HG03175 (cell line): ENCODE data around the gene SH3GL3.
A peak's percentile ranks its signal among the peaks of the same experiment; 100 is the strongest.

ENCODE experiments used
- ATAC-seq: cut with Tn5 transposase; IDR thresholded peaks from one replicate; pipeline ENCODE4 v1.9.1; 2021; ENCODE audit warnings: mild to moderate bottlenecking, moderate library complexity; ENCODE audit not compliant: unreplicated experiment

The SH3GL3 gene

DNA sequence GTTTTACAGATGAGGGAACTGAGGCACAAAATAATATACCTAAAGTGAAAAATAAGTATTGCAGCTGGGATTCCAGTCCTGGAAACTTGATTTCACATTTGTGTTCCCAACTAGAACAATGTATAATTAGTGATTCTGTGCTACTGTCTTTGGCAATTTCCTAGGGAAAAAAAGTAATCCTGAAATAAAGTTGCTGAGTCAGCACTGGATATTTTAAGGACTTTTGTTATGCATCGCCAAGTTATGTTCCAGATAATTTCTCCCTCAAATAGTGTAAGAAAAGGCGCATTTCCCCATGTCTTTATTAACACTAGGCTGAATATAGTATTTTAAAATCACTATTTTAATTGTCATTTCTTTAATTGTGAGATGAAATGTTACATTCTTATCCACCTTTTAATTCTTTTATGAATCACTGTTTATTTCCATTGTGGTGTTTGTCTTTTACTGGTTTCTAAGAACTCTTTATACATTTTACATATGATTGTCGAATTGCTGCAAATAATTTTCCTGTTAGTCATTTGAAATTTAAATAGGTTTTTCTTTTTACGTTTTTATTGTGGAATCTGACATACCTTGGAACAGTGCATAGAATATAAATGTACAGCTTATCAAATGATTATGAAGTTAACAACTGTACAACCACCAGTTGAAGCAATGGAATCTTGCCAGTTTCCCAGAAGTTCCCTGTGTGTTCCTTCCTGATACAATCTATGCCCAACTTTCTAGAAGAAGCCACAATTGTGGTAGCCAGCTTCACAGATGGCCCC is 56.6 kb downstream of the SH3GL3 start:
- ATAC-seq = no peak

DNA sequence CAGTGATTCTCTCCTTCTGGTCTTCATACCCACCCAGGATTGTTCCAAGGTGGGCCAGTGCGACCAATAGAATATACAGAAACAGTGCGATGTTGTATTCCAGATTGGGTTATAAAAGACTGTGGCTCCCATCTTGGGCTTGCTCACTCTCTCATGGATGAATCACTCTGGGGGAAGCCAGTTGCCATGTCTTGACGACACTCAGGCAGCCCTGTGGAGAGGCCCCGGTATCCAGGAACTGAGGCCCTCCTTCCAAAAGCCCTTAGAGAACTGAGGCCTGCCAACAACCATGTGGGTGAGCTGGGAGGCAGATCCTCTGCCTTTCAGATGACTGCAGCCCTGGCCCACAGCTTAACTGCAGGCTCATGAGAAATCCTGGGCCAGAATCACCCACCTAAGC is 57.2 kb downstream of the SH3GL3 start:
- no peak for ATAC-seq

DNA sequence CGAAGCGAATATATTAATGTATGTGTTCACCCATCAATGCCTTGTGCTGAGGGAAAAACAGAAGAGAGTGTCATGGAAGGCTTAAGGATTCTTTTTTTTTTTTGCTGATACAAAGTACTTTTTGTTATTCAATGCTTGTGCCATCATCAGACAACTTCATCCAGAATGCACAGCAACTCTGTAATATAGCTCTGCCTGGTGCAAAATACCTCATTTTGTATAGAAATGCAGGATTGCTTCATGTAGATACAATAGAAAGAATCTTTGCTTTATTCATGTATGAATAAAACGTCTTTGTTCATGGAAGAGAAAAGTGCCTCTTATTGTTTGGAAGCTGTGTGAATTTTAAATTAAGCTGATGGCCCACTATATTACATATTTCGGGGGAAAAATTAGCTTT is 62.9 kb downstream of the SH3GL3 start:
- ATAC-seq = no peak

DNA sequence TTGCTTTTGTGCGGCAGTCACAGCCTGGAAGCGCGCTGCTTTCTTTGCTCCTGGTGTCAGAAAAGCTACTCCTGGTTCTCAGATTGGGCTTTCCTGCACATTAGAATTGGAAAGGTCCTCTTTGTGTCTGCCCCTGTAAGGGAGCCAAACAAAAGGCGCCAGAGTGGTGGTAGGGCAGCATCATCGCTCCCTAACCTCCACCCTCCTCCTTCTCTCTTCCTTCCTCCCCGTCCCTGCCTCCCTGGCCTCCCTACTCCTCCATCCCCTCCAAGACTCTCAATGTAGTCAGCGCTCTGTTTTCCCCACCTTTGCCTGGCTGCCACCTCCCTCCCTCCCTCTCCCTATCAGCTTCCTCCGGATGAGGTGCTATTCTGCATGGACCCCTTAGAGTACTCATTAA is 65.3 kb downstream of the SH3GL3 start:
- no peak for ATAC-seq

DNA sequence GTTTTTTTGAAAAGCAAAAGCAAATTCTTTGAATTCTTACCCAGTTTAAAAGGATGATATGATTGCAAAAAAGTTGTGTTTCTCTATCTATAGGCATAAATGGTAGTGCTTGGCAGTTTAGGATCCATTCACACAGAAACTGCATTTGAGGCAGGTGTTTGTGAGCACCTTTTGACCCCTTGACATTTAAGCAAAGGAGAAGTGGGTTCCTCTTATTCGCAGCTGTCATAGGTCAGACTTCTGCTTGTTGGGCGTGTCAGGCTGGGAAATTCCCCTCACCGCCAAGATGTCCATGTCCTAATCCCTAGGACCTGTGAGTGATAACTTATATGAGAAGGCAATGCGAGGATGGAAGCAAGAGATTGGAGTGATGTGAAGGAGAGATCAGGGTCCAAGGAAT is 67.4 kb downstream of the SH3GL3 start:
- no peak for ATAC-seq

DNA sequence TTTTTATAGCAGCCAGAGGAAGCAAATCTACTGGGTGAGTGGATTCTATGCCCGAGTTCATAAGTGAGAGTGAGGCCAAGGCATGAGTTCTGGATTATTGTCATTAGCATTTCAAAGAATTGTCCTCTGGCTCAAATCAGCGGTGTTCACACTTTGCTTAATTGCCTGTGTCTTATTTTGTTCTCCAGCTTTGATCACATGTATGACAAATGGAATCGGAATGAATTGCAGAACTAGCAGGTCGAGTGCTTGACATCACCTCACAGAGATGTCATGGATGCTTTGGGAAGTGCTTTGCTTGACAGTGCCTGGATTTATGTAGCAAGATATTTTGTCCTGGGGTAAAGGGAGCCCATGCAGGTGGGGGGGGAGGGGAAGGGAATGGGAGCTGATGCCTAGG is 68.0 kb downstream of the SH3GL3 start:
- no peak for ATAC-seq

DNA sequence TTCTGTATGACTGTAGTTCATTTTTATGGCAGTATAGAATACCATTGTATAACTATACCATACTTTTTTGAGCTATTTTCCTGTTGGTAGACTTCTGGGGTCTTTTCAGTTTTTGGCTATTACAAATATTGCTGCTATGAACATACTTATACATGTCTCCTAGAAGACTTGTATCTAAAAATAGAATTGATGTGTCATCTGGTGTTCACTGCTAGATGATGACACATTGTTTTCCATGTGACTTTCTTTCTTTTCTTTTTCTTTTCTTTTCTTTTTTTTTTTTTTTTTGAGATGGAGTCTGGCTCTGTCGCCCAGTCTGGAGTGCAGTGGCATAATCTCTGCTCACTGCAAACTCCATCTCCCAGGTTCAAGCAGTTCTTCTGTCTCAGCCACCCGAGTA is 69.8 kb downstream of the SH3GL3 start:
- ATAC-seq = no peak

DNA sequence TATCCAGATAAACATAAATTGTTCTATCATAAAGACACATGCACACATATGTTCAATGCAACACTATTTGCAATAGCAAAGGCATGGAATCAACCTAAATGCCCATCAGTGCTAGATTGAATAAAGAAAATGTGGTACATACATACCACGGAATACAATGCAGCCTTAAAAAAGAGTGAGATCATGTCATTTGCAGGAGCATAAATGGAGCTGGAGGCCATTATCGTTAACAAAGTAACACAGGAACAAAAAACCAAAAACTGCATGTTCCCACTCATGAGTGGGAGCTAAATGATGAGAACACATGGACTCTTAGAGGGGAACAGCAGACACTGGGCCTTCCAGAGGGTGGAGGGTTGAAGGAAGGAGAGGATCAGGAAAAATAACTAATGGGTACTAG is 79.2 kb downstream of the SH3GL3 start:
- no peak for ATAC-seq

DNA sequence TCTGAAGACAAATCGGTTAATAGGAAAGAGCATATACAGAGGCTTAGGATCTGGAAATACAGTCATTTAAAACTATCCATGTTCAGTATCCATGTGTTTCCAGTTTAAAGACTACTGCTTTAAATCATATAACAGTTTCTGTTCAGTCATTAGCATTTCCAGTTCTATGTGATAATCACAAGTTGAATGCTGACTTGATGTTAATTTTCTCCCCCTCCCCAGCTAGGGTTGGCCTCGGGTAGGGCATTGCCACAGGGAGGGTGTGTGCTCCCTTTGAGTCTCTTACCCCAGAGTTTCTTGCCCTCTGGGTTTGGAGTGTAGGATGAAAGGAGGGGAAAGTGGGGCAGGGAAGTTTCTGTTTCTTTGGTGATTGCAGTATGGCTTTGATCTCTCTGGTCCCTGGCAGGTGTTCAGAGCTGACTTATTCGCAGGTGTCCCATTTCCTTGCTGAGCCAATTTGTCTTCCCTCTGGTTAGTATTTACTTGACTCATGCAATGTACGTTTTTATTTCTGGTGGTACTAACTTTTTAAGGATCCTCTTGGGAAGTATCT is 86.3 kb downstream of the SH3GL3 start:
- ATAC-seq = no peak

DNA sequence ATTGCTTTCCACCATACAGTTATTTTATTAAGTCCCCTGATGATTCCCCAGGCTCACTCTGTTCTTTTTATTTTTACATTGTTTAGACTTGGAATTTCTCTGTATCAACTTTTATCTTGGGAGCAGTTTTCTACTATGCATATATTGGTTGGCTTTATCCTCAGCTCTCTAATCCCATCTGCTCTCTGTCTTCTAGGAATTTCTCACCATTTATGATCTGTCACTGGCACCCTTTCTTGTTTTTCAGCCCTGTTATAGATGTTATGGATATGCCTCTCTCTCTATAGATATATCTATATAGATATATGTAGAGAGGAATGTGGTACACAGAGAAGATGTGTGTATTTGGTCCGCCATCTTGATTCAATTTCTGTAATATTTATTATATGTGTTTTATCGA is 90.5 kb downstream of the SH3GL3 start:
- ATAC-seq = no peak

DNA sequence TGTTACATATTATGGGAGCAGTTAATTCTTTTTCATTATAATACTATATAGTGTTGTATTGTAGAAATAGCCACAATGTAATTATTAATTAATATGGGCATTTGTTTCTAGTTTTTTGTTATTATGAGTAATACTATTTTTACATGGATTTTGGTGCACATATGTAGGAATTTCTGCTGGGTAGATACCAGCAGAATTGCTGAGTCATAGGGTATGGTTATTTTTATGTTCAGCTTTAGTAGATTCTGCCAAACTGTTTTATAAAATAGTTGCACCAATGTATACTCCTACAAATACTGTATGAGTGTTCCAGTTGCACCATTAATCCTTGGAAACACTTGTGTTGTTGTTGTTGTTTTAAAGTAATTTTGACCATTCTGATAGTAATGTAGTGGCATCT is 91.5 kb downstream of the SH3GL3 start:
- no peak for ATAC-seq

DNA sequence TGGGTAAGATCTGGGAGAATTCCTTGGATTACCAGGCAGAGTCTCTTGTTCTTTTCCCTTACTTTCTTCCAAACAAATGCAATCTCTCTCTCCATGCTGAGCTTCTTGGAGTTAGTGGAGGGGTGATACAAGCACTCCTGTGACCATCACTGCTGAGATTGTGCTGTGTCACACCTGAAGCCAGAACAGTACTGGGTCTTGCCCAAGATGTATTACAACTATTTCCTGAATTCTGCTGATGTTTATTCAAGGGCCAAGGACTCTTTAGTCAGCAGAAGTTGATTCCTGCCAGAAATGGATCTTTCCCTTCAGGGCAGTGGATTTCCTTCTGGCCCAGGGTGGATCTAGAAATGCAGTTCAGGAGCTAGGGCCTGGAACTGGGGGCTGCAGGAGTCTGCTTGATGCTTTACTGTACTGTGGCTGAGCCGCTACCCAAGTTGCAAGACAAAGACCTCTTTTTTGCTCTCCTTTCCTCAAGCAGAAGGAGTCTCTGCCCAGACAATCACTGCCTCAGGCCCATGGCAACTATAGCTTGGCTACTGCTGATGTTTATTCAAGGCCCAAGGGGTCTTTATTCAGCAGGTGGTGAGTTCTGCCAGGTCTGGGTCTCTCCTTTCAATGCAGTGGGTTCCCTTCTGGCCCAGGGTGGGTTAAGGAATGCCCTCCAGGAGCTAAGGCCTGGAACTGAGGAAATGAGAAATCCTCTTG is 98.8 kb downstream of the SH3GL3 start:
- no peak for ATAC-seq

DNA sequence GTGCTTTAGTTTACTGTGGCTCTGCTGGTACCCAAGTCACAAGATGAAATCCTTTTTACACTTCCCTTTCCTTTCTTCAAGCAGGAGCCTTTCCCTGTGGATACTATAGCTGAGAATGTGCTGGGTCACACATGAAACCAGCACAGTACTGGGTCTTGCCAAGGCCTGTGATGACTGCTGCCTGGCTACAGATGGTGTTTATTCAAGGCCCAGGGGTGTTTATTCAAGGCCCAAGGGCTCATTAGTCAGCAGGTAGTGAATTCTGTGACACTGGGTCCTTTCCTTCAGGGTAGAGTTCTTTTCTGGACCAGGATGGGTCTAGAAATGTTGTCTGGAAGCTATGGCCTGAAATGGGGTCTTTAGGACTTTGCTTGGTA is 99.4 kb downstream of the SH3GL3 start:
- ATAC-seq = no peak

DNA sequence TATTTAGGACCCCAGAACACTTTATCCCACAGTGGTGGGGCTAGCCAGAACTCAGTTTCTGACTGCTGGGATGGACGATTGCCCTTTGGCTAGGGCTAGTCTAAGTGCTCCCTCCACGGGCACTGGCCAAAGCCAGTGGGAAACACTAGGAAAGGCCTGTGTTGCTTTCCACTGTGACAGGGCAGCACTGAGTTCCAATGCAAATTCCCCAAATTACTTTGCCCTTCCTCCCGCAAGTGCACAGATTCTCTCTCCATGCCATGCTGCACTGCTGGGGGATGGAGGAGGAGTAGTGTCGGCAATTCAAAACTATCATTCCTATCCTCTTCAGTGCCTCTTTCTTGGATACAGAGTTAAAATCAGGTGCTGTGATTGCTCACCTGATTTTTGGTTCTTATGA is 100.0 kb downstream of the SH3GL3 start:
- ATAC-seq = no peak

DNA sequence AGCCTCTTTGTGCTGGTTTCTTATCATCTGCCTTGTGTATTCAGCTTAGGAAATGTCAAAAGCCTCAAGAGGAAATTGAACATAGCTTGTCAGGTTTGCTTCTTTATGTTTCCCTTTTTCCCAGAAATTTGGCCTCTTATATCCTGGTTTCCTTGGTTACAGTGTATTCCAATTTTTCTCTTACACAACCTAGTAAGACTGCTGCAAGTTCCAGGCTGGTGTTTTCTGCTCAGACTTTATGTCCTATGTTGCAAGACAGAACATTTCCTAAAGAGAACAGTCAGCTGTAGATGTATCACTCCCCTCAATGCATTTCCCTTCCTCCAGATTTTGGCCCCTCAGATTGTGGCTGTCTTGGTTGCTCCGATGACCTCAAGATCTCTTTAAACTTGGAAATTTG is 102.5 kb downstream of the SH3GL3 start:
- ATAC-seq = no peak

DNA sequence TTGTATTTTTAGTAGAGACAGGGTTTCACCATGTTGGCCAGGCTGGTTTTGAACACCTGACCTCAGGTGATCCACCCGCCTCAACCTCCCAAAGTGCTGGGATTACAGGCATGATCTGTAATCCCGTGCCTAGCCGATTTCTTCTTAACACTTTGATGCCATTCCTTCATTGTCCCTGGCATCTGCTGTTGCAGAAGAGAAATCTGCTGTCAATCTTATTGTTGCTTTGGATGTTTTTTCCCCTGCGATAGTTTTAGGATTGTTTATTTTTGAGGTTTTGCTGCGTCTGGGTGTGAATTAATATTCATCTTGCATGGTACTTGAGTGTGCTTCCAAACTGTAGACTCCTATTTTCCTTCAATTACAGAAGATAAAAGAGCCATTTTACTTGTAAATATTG is 107.4 kb downstream of the SH3GL3 start:
- ATAC-seq = no peak

DNA sequence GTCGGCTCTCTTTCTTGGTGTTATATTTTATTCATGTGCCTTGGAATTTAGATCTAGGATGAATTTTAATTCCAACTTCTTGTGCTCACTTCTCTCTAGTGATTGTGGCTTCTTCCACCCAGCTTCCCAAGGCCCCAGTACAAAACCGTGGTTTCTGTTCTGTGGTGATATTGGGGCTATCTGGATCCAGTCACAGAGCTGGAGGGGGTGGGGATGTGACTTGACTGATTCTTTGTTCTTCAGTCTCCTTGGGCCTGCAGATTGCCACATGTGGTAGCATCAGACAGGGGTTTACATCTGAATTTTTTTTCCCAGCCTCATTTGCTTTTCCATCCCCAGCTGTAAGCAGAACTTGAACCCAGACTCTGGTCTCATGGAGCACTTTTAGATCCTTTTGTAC is 108.2 kb downstream of the SH3GL3 start:
- no peak for ATAC-seq

DNA sequence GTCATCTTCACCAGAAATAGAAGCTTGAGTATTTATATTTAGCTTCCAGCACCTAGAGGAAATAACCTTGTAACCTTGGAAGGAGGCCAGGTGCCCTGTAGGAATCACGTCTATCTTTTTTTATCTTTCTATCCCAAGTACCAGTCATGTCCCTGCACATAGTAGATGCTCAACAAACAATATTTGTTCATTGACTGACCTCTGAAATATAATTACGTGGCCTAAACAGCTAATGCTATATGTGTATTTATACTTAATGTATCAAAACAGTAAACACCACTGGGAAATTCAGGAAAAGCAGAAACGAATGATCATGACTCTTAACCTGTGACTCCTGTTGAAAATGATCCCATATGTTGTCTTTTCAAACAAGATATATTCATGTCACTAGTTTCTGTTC is 108.9 kb downstream of the SH3GL3 start:
- ATAC-seq = no peak

DNA sequence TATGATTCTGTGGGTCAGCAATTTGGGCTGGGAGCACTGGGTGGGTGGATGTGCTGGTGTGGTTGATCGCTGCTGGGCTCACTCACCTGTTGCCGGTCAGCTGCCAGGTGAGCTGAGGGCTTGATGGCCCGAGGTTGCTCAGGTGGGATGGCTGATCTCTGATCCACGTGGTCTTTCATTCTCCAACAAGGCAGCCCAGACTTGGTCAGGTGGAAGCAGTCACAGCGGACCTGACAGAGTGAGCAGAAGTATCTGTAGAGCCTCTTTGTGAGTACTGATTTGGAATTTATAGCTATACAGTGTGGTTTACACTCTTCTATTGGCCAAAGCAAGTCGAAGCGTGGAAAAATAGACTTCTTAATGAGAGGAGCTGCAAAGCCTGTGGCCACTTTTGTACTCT is 109.6 kb downstream of the SH3GL3 start:
- no peak for ATAC-seq

DNA sequence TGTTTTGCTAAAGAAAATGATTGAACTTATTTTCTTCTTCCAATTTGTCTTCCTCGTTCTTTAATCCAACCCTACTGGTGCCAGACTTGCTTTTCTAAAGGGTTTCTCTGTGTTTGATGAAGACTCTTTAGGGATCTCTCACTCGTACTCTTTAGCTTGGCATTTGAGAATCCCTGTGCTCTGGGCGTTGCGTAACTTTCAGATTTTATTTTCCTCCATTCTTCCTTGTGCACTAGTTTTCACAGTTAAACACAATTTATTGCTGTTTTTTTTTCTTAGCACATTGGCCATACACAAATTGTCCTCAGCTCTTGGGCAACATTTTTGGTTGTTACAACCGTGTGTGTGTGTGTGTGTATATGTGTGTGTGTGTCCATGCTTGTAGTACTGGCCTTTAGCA is 111.0 kb downstream of the SH3GL3 start:
- no peak for ATAC-seq

DNA sequence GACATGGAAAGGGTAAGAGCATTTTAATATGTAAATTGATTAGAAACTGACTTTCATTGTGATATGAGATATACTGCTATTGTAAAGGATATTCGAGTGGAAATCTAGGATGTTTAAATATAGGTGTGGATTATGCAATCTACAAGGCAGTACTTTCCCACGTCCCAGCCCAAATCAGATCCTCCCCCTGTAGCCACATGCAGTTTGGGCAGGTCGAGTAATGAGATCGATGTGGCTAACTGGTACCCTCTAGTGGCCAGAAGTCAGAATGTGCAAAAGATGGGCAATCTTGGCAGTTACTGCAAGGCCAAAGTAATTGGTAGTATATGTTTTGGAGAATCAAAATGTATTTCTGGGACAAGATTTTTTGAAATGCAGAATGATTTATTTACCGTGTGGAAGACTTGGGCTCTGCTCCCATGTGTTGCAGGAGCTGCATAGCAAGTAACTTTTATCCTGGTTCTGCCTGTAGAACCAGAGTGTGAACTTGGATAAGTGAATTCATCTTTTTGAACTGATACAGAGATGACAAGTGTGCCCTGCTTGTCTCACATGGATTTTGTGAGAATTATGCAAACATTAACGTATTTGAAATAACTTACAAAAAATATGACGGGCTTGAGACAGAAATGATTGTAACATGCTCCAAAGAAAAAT is 112.3 kb downstream of the SH3GL3 start:
- ATAC-seq = peak; percentile 83

DNA sequence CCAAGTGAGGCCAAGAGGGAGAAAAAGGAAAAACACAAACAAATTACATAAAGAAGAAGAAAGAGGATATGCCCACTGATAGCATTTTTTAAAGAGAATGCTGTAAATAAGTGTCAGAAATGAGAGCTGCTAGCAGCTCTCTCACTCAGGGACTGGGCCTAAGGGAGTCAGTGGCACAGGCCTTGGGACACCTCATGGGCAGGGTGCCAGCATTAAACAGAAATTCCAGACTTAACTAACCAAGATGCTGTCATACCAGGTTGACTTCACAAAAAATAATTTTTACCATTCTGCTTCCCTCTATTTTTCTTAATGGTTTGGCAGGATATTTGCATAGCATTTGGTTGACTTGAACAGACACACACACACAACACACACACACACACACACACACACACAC is 114.5 kb downstream of the SH3GL3 start:
- ATAC-seq = no peak
